GM12878 (cell line): ENCODE data around the gene PTPRN2. TPM values are rescaled to one million over a fixed set of nuclear protein-coding genes. Genes with fewer than 3 reads are reported as not detected.

Experiments used
- ATAC-seq: fragments of 200-7000 bp; cut with Tn5 transposase; 3 replicates; pipeline ENCODE4 v1.9.1; 2020; ENCODE audit warnings: mild to moderate bottlenecking, moderate library complexity
- BruUV-seq: library from RNA; stranded (reverse); fragments of 400-500 nt; replicated peaks from 2 replicates; lab custom pipeline; 2021; lab: Mats Ljungman, UMichigan
- CTCF ChIA-PET: fragments of 300-600 bp; sonication (Branson Sonifier 250); formaldehyde crosslinking; extraction: SDS; loops from one replicate; lab custom pipeline; 2021; ENCODE audit warnings: inconsistent platforms; lab: Yijun Ruan, JAX
- POLR2A ChIA-PET: fragments of 350-600 bp; formaldehyde crosslinking; extraction: SDS; loops from one replicate; lab custom pipeline; 2021; ENCODE audit warnings: inconsistent platforms; lab: Charles Lee
- RAD21 ChIA-PET: fragments of 300-600 bp; sonication (Branson Sonifier 250); formaldehyde crosslinking; loops from one replicate; lab custom pipeline; 2023; ENCODE audit warnings: antibody characterized with exemption; ENCODE audit not compliant: unreplicated experiment; lab: Charles Lee
- SMC1A ChIA-PET: fragments of 300-600 bp; sonication (Branson Sonifier 250); formaldehyde crosslinking; loops from one replicate; lab custom pipeline; 2023; ENCODE audit not compliant: unreplicated experiment, uncharacterized antibody; lab: Charles Lee
- DNase-seq: peaks from one replicate; pipeline ENCODE4 v3.0.0-alpha.2; 2011; ENCODE audit warnings: low read depth, low spot score
- FAIRE-seq: peaks from 3 replicates; lab custom pipeline; 2011; peaks lifted over from hg19 to GRCh38; lab: Jason Lieb, UNC
- H2AFZ ChIP-seq: 2 replicates; pipeline ENCODE4 v1.6.0; 2011; ENCODE audit warnings: low read depth, low read length, control low read depth; ENCODE audit not compliant: control insufficient read depth
- H3K27ac ChIP-seq: 2 replicates; pipeline ENCODE4 v1.5.1; 2011; ENCODE audit warnings: control low read depth; ENCODE audit not compliant: control insufficient read depth, insufficient read depth
- H3K27me3 ChIP-seq, 2 experiments: replicated peaks in 1 of 2; 2 replicates each; pipeline versions ENCODE4 v1.6.0 to v1.6.1; 2011; ENCODE audit warnings: low read length in 1 of 2; ENCODE audit not compliant: control insufficient read depth in 2 of 2, insufficient read depth in 2 of 2
- H3K36me3 ChIP-seq, 2 experiments: 2 replicates each; pipeline ENCODE4 v1.5.1; 2011; ENCODE audit warnings: low read length in 1 of 2; ENCODE audit not compliant: control insufficient read depth in 2 of 2, insufficient read depth in 2 of 2
- H3K4me1 ChIP-seq: 2 replicates; pipeline ENCODE4 v1.6.1; 2011; ENCODE audit warnings: mild to moderate bottlenecking, low read length, moderate library complexity, mixed read lengths; ENCODE audit not compliant: control insufficient read depth, insufficient read depth
- H3K4me2 ChIP-seq: 2 replicates; pipeline ENCODE4 v1.6.0; 2011; ENCODE audit warnings: control low read depth; ENCODE audit not compliant: control insufficient read depth, insufficient read depth
- H3K4me3 ChIP-seq: fragments of 200-600 bp; sonication (generic); 2 replicates; pipeline ENCODE4 v1.5.1; 2016
- H3K79me2 ChIP-seq: 2 replicates; pipeline ENCODE4 v1.6.0; 2011; ENCODE audit warnings: low read length; ENCODE audit not compliant: control insufficient read depth, insufficient read depth
- H3K9ac ChIP-seq: 2 replicates; pipeline ENCODE4 v1.8.0; 2011; ENCODE audit warnings: low read length, control low read depth, mixed read lengths; ENCODE audit not compliant: control insufficient read depth, insufficient read depth
- H3K9me3 ChIP-seq: replicated peaks from 3 replicates; pipeline ENCODE4 v1.5.1; 2011; ENCODE audit warnings: mild to moderate bottlenecking, low read length; ENCODE audit not compliant: control insufficient read depth, insufficient read depth
- H4K20me1 ChIP-seq: 2 replicates; pipeline ENCODE4 v1.6.0; 2011; ENCODE audit not compliant: control insufficient read depth, insufficient read depth
- ATF7 ChIP-seq: fragments of 450-650 bp; IDR thresholded peaks from 2 replicates; pipeline ENCODE4 v1.6.1; 2016; ENCODE audit warnings: low read depth, mild to moderate bottlenecking
- EED ChIP-seq: sonication (generic); IDR thresholded peaks from 2 replicates; pipeline ENCODE4 v1.6.1; 2016; ENCODE audit warnings: antibody characterized with exemption, low read depth
- GABPA ChIP-seq: IDR thresholded peaks from 2 replicates; pipeline ENCODE4 v1.6.1; 2014; ENCODE audit warnings: antibody characterized with exemption, low read depth, mild to moderate bottlenecking, inconsistent platforms
- IRF3 ChIP-seq: fragments of 450-650 bp; IDR thresholded peaks from 2 replicates; pipeline ENCODE4 v1.6.1; 2014; ENCODE audit warnings: mild to moderate bottlenecking
- MEF2A ChIP-seq: IDR thresholded peaks from 2 replicates; pipeline ENCODE4 v1.6.1; 2011; ENCODE audit warnings: low read depth, mild to moderate bottlenecking, low read length, moderate library complexity; ENCODE audit not compliant: insufficient read depth
- MYC ChIP-seq: IDR thresholded peaks from 2 replicates; pipeline ENCODE4 v1.6.1; 2011; ENCODE audit warnings: mild to moderate bottlenecking, low read length, moderate library complexity, inconsistent platforms; ENCODE audit not compliant: insufficient read depth, insufficient replicate concordance, insufficient read length, severe bottlenecking
- NFYA ChIP-seq: IDR thresholded peaks from 2 replicates; pipeline ENCODE4 v1.6.1; 2011; ENCODE audit warnings: low read depth, mild to moderate bottlenecking, low read length, improper control_type of control experiment, borderline replicate concordance
- RUNX3 ChIP-seq: IDR thresholded peaks from 2 replicates; pipeline ENCODE4 v1.6.1; 2012; ENCODE audit warnings: low read length, inconsistent platforms
- SREBF1 ChIP-seq: IDR thresholded peaks from 2 replicates; pipeline ENCODE4 v1.6.1; 2012; ENCODE audit warnings: mild to moderate bottlenecking, low read length
- TCF7 ChIP-seq: IDR thresholded peaks from 2 replicates; pipeline ENCODE4 v1.6.1; 2014; ENCODE audit warnings: antibody characterized with exemption, borderline replicate concordance
- YY1 ChIP-seq: IDR thresholded peaks from 2 replicates; pipeline ENCODE4 v1.6.1; 2011; ENCODE audit warnings: low read depth, mild to moderate bottlenecking, low read length
- ZNF592 ChIP-seq: fragments of 450-650 bp; IDR thresholded peaks from 2 replicates; pipeline ENCODE4 v1.6.1; 2017; ENCODE audit warnings: mild to moderate bottlenecking, moderate library complexity
- WGBS: methylation state at CpG from one replicate; pipeline ENCODE4 v1.1.6; 2016; ENCODE audit warnings: low lambda C conversion rate; ENCODE audit not compliant: insufficient replicate concordance, insufficient coverage; ENCODE audit errors: missing lambda C conversion rate; 5-methylcytosine and 5-hydroxymethylcytosine counted together
- in situ Hi-C: fragments of 300-500 bp; cut with MboI; formaldehyde crosslinking; loops from 9 replicates; pipeline ENCODE4 v1.14.3; 2018; ENCODE audit warnings: mixed read lengths
- intact Hi-C: fragments of 100-400 bp; cut with micrococcal nuclease; formaldehyde crosslinking; loops from one replicate; pipeline ENCODE4 v1.14.2; 2022; ENCODE audit not compliant: unreplicated experiment
- polyA plus RNA-seq, 11 experiments: library from polyadenylated mRNA; depleted of rRNA in 4 of 11; unstranded in 6 of 11; stranded (reverse) in 5 of 11; fragments of >200 nt; fragmentation: Nextera tagmentation in 4 of 11; fragmentation: Illumina TruSeq in 1 of 11; extraction: Ambion mirVana in 4 of 11; extraction: Trizol in 1 of 11; gene quantifications; 1 replicate in 1 of 11; 2 replicates in 10 of 11; pipeline versions ENCODE4 v1.2.1 to v1.2.3, GENCODE V29; 2011 to 2016; ENCODE audit warnings: inconsistent platforms in 2 of 11, missing spikeins in 2 of 11, low read depth in 1 of 11
- total RNA-seq, 4 experiments: library from RNA; depleted of rRNA in 3 of 4; stranded (reverse); fragments of >200 nt in 3 of 4; fragmentation: Illumina TruSeq in 1 of 4; extraction: Trizol in 1 of 4; gene quantifications; 2 replicates each; pipeline versions ENCODE4 v1.2.1 to v1.2.3, GENCODE V29; 2013 to 2021

PTPRN2 gene
- total and polyA plus RNA-seq, 10 of the 15 experiments (the other 5 are each of a cell fraction or from before 2014, with no cell fraction given): 5.4 TPM; not detected in 9

GRCh38 chr7:157869793-157870192 lies 717.8 kb downstream of the PTPRN2 start (continued):
- TF ChIP-seq ZNF592 (no peak), ATF7 (no peak), IRF3 (no peak)

- CTCF ChIA-PET: no interaction called here
- BruUV-seq: no TSS peak
- H4K20me1 ChIP-seq: no peaks in the 10 kb centered on the region
- no peak overlapping the region for H3K9ac ChIP-seq
- FAIRE-seq (no peak), ATAC-seq (no peak), DNase-seq (no peak)
- H3K4me2 ChIP-seq: no peak overlapping the region
- no peaks in the 10 kb centered on the region for H3K27me3 ChIP-seq
- RAD21 ChIA-PET: no interaction called here
- WGBS: 49% methylated on average over 15 of the region's 15 CpGs
- no peak overlapping the region for H3K27ac ChIP-seq
- POLR2A ChIA-PET: no interaction called here
- no peaks in the 10 kb centered on the region for H3K36me3 ChIP-seq
- no peak overlapping the region for H3K4me3 ChIP-seq
- TF ChIP-seq SREBF1 (no peak), GABPA (no peak), RUNX3 (no peak), TCF7 (no peak), MYC (no peak), YY1 (no peak), NFYA (no peak), EED (no peak), MEF2A (no peak)
- SMC1A ChIA-PET: no interaction called here
- H3K9me3 ChIP-seq: no peaks in the 10 kb centered on the region; the same call in 2 of the 3 replicates
- in situ Hi-C loops (no loop called here), intact Hi-C loops (no loop called here)
- H3K79me2 ChIP-seq: no peaks in the 10 kb centered on the region
- no peak overlapping the region for H2AFZ ChIP-seq
- H3K4me1 ChIP-seq: no peaks in the 10 kb centered on the region
Measured at GRCh38 chr7:157867685-157868305, 719.8 kb downstream of the PTPRN2 start.
